HL-60/S4 treated with phorbol 12-myristate 13-acetate at 8.2 ng/mL for 4 days and 3 days (cell line): ENCODE results near the gene TIMM10.

ENCODE experiments used
- in situ Hi-C: fragments of 300-500 bp; cut with MboI; formaldehyde crosslinking; loops from 2 replicates; pipeline ENCODE4 v1.15.0; 2022; ENCODE audit warnings: low sequenced_read_pairs

Gene TIMM10

GRCh38 chr11:57530596-57531507, at the start of gene TIMM10:
Gene TIMM10 (minus strand): TSS chr11:57530754. CDS start chr11:57530189, 565 bp downstream.
- in situ Hi-C loops, result loop anchor here (25.0 kb wide), 1 partner anchor 194 kb away; the partner anchor contains the start of genes P2RX3 and SSRP1

GRCh38 chr11:57574061-57574460, 43.5 kb upstream of the TIMM10 start:
- in situ Hi-C loops, result no loop called here

- in situ Hi-C loops, result no loop called here
Observed at GRCh38 chr11:57571606-57572005, 41.1 kb upstream of the TIMM10 start.

- in situ Hi-C loops, result loop anchor here (5.0 kb wide), 1 partner anchor 74 kb away; no protein-coding TSS in a partner anchor
Observed at GRCh38 chr11:57568330-57568766, 37.8 kb upstream of the TIMM10 start.

GRCh38 chr11:57567515-57568329, 37.2 kb upstream of the TIMM10 start, which contains the start of gene UBE2L6:
Gene UBE2L6 (minus strand): TSS chr11:57567672. CDS start chr11:57567611, 61 bp downstream.
- in situ Hi-C loops, result loop anchor here (5.0 kb wide), 1 partner anchor 75 kb away; no protein-coding TSS in a partner anchor

- in situ Hi-C loops, result loop anchor here (5.0 kb wide), 1 partner anchor 75 kb away; no protein-coding TSS in a partner anchor
Observed at GRCh38 chr11:57566905-57567514, 36.5 kb upstream of the TIMM10 start.

GRCh38 chr11:57566005-57566904, 35.7 kb upstream of the TIMM10 start:
- in situ Hi-C loops, result loop anchor here (5.0 kb wide), 1 partner anchor 76 kb away; no protein-coding TSS in a partner anchor

GRCh38 chr11:57562596-57562995, 32.0 kb upstream of the TIMM10 start:
- in situ Hi-C loops, result no loop called here

- in situ Hi-C loops, result no loop called here
Observed at GRCh38 chr11:57560146-57560545, 29.6 kb upstream of the TIMM10 start.

GRCh38 chr11:57556041-57556440, 25.5 kb upstream of the TIMM10 start:
- in situ Hi-C loops, result no loop called here

- in situ Hi-C loops, result no loop called here
Observed at GRCh38 chr11:57555393-57555792, 24.8 kb upstream of the TIMM10 start.

- in situ Hi-C loops, result no loop called here
Observed at GRCh38 chr11:57552479-57552878, 21.9 kb upstream of the TIMM10 start.

- in situ Hi-C loops, result no loop called here
Observed at GRCh38 chr11:57551941-57552340, 21.4 kb upstream of the TIMM10 start.

GRCh38 chr11:57549983-57550382, 19.4 kb upstream of the TIMM10 start:
- in situ Hi-C loops, result loop anchor here (25.0 kb wide), 1 partner anchor 213 kb away; the partner anchor contains the start of genes P2RX3 and SSRP1

- in situ Hi-C loops, result loop anchor here (25.0 kb wide), 1 partner anchor 211 kb away; the partner anchor contains the start of genes P2RX3 and SSRP1
Observed at GRCh38 chr11:57547854-57548377, 17.4 kb upstream of the TIMM10 start.

- in situ Hi-C loops, result loop anchor here (25.0 kb wide), 1 partner anchor 210 kb away; the partner anchor contains the start of genes P2RX3 and SSRP1
Observed at GRCh38 chr11:57546869-57547475, 16.4 kb upstream of the TIMM10 start.

GRCh38 chr11:57546451-57546850, 15.9 kb upstream of the TIMM10 start:
- in situ Hi-C loops, result loop anchor here (25.0 kb wide), 1 partner anchor 209 kb away; the partner anchor contains the start of genes P2RX3 and SSRP1

- in situ Hi-C loops, result loop anchor here (25.0 kb wide), 1 partner anchor 209 kb away; the partner anchor contains the start of genes P2RX3 and SSRP1
Observed at GRCh38 chr11:57545883-57546282, 15.3 kb upstream of the TIMM10 start.
